ENCODE data around the gene HMG20B.
A peak's percentile ranks its signal among the peaks of the same experiment; 100 is the strongest.

HMG20B gene

DNA sequence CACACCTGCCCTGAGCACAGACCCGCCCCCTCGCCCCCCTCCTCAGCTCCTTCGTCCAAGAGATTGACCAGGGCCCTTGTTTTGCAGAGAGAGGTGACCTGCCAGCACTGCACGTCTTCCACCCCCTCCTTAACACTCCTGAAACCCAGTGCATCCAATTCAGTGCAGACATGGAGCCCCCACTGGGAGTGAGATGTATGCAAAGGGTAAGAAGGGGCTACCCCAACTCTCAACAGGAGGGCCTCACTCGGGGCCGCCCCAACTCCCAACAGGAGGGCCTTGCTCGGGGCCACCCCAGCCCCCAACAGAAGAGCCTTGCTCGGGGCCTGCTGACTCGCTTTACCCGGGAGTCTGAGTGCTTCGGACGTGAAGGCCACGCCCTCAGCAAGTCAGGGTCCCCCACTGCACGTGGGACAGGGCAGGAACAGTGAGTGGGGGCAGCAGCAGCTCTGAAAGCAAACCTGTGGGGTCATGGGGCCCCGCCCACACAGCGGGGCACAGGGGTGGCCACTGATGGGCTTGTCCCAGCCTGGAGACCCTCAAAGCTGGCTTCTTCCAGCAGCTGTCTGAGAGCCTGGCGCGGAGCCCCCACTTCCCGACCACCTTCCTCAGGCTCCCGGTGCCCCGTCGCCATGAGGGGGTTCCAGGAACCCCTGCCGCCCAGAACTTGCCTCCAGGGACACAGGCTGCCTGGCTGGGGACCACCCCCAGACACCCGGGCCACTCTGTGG lies 48.2 kb downstream of the HMG20B start:
- DNase-seq (ENCODE audit: low spot score), result no peak

GRCh38 chr19:3621689-3622088 lies 48.9 kb downstream of the HMG20B start:
- DNase-seq (ENCODE audit: low spot score), result no peak

GRCh38 chr19:3622224-3622623 lies 49.5 kb downstream of the HMG20B start:
- no peak for DNase-seq (ENCODE audit: low spot score)

GRCh38 chr19:3623716-3624115 lies 51.0 kb downstream of the HMG20B start:
- no peak for DNase-seq (ENCODE audit: low spot score)

- peak; percentile 37 for DNase-seq (ENCODE audit: low spot score)
Measured at GRCh38 chr19:3625996-3626472, 53.3 kb downstream of the HMG20B start.

DNA sequence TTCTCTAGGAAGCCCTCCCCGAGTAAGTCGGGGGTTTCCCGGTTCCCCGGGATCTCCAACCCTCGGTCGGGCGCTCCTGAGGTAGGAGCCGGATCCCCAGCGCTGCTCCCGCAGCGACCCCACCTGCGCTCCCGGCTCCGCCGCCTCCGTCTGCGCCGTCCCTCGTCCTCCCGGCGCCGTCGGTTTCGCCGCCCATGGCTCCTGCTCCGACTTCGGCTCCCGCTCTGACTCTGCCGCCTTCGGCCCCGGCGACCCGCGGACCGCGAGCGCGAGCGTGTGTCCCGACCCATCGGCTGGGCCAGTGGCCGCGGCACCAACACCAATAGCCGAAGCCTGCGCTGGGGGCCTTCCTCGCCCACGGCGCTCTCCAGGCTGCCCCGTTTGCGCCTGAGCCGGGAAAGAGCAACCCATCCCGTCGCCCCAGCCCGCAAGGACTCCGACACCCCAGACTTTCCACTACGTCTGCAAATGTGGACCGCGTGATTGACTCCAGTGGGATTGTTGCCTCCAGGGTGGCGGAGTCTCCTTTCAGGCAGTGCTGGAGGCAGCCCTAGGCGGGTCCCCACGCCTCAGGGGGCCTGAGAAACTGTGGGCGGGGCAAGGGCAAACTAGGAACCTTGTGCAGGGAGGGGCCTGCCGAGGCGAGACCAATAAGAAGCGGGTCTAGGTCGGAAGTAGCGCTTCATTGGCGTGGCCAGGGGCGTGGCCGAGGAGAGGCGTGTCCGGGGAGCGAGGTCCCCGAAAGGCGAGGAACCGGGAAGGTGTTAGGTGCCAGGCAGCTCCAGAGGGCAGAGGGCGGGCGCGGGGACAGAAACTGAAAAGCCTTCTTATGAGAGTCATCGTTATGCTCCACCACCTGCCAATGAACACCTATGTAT lies 54.0 kb downstream of the HMG20B start, which contains the start of gene CACTIN:
CACTIN (minus strand) TSS at position 318 of the 878 bp plus-strand sequence; CDS start at position 290, 28 bp downstream.
- DNase-seq (ENCODE audit: low spot score), result peak; percentile 100

GRCh38 chr19:3627351-3627723 lies 54.6 kb downstream of the HMG20B start:
- no peak for DNase-seq (ENCODE audit: low spot score)

All from GM03348 (cell line).